Measurements from ENCODE around the gene MPV17.
"Not testable (repeated sequence)": the region's sequence is repeated elsewhere in the genome, so short reads cannot be mapped to it uniquely, and the experiment has no call there.

The MPV17 gene

DNA sequence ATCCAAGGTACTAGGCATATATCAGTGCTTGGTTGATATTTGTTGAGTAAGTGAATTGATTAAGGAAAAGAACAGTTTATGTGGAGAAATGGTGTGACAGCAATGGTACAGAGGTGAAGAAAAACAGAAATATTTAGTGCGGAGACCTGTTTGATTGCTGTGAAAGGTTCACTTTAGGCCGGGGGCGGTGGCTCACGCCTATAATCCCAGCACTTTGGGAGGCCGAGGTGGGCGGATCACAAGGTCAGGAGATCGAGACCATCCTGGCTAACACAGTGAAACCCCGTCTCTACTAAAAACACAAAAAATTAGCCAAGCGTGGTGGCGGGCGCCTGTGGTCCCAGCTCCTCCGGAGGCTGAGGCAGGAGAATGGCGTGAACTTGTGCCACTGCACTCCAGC lies 54.6 kb downstream of the MPV17 start:
- DNase-seq, result not testable (repeated sequence)

DNA sequence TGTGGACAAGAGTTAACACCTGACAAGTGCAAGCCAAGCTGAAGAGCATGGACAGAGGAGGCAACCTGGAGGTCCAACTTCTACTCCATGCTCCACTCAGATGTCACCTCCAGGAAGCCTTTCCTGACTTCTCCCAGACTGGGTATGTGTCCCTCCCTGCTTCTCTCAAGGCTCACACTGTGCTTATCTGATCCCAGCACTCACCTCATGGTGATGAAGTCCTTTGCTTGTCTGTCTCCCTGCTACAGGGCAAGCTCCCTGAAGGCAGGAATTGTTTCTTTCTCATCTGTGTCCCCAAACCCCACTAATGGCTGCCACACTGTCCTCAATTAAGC lies 57.4 kb downstream of the MPV17 start:
- DNase-seq, result no peak

DNA sequence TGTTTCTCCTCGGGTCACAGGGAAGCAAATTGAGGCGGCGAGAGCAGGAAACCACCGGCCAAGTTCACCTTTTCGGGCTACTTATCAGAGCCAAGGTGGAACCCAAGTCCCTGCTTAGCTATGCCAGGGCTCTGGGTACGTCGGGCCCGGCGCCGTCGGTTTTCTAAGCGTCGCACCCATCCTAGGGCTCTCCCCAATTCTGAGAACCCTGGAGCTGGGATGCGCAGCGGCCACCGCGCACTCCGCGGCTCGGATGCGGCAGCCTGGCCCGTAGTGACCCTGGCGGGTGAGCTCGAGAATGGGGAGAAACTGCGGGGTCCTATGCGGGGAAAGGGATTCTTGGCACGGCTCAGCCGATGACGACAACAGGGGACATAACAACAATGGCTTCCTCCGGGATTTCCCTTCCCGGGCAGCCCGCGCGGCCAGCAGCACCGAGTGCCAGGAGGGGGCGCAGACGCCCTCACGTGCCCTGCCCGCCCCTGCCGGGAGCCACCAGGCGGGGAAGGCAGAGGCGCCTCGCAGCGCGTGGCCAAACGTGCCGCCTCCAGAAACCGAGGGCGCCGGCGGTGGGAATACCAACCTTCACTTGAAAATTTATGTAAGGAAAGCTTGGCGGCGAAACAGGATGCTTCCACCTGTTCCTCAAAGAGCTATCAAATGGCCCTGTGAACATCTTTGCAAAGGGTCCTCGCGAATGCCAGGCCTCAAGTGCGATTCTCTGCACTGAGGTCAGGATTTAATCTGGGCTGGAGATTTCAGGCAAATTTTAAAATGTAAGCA lies 58.0 kb downstream of the MPV17 start:
- DNase-seq, result peak in 22 of 58 donors; percentile 11 to 54 (median 22)

DNA sequence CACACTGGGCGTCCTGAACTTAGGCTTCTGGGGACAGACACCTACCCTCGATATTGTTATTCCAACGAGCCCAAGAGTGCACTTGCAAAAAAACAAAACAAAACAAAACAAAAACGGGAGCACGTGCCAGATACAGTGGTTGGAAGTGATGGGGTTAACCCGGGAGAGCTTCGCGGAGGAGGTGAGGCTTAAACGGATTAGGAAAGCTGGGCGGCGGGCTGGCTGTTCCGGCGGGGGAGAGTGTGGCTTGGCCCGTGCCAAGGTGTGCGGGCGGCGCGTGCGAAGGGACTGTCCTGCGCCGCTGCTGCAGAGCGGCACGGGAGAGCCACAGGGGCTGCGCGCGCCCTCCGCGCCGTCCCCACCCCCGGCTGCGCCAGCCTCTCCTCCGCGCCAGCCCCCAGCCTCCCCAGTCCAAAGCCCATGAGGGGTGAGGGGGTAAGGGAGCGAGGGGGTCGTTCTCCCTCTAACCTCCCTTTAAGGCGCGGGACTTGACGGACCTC lies 58.6 kb downstream of the MPV17 start:
- no peak for DNase-seq

DNA sequence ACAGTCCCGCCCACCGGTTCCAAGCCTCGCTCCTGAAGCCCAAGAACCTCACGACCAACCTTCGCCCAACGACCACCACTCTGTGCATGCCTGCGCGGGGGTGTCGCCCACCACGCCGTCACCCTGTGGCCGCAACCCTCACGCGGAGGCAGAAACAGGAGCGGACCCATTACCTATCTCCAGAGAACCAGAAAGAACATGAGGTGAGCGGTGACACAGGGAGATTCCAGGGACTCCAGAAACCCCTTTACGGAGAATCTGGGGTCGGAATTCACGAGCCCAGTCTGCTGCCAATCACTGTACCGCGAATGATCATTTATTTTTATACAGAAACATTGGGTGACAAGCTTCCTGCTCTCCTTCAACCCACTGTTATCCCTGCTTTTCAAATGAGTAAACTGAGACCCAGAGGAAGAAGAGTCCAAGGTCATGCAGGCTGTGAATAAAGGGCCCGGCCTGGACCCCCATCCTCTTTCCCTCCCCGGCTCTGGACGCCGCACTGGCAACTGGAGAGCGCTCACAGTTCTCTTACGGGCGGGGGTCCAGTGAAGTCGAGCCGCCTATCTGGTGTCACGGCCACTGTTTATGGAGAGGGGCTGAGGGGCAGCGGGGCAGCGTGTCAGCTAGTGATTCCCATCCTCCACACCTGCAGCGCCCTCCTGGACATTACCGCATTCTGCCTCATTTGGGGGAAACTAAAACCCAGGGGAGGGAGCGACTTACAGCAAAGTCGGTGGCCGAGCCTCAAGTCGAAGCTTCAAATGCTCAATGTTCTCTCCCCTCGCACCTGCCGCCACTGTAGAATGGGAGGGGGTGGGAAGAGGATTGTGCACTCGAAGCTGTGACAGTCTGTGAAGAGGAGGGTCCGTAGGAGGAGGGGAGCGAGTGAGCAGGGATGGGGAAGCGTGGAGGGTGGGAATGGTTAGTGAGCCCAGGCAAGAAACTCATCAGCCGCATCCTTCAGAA lies 59.3 kb downstream of the MPV17 start:
- DNase-seq, result peak in 6 of 58 donors; percentile 11 to 36 (median 22)

DNA sequence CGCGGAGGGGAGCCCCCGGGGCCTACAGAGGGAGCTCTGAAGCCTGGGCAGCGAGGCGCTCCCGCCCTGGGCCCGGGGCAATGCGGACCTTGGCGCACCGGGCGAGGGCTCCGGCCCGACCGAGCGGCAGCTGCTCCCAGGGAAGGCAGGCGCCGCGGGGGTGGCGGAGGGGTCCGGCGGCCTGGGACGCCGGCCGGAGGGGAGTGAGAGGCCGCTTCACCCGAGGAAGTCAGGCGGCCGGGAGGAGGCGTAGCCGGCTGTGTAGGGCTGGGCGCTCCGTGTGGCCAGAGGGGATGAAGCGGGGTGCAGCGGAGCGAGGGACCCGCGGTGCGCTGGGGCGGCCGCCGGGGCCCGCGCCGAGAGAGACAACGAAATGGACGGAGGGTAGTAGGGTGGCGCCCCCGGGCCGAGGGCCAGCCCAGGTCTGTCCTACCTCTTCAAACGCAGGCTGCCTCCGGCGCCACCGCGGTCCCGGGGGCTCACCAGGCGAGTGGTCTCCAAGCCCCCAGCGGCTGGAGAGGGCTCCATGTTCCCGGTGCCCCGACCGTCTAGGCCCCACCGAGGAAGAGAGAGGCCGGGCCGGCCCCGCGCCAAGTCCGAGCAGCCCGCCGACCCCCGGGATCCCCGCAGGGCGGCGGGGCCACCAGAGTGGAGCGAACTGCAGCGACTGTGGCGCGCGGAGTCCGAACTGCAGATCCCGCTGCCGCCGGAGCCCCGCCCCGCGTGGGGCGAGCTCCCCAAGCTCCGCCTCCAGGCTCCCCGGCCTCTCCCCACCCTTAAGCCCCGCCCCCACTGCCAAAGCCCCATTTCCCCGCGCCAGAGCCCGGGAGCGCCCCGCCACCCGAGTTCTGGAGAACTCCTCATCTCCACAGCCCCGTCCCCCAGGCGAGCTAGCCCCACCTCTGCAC lies 60.3 kb downstream of the MPV17 start, which contains the start of gene SLC30A3:
SLC30A3 (minus strand) TSS at position 669 of the 908 bp plus-strand sequence; CDS start at position 528, 141 bp downstream.
- peak in 39 of 58 donors; percentile 9 to 77 (median 38) for DNase-seq

DNA sequence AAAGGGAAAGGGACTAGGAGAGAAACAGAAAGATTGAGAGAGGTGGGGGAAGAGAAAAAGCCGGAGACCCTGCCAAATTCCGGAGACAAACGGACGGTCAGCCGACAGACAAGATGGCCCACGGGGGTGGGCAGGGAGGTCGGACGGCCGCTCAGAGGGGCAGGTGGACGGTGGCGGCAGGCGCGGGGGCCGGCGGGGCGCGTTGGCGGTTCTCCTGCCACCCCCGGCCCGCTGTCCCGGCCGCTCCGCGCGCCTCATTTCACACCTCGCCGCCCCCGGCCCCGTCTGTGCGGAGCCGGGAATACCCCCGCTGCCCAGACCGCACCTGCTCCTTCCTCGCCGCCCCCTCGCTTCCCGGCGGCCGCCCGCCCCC lies 61.0 kb downstream of the MPV17 start:
- no peak for DNase-seq

DNA sequence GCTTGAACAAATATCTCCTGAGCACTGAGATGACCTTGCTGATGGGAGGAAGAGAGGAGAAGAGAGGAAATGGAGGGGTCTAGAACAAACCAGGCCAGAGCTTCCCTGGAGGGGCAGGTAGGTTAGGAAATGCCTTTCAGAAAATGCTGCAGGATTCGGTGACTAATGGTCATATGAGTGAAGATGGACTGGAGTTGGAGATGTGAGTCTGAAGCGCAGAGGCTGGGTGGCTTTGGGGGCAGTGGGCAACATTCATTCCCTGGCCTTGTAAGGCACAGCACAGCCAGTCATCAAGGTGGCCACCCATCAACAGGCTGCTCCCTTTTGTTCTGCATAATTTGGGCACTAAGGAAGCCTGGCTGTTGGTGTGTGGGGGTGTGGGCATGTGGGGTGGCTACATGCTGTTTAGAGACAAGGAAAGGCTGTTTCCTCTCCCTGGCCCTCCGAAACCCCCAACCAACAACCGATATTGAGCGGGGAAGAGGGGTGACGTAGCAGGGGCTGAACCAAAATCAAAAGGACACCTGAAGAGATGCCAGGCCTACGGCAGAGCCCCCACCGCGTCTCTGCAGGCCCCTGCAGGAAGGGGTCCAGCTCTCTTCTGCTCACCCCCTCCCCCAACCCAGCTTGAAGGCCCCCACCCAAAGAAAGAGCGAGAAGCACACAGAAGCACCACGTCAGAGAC lies 61.5 kb downstream of the MPV17 start:
- peak in 1 of 58 donors; percentile 4 for DNase-seq
